GM23248 (cell line): Measurements from ENCODE around the gene CLIC4. TPM values are rescaled to one million over a fixed set of nuclear protein-coding genes. Genes with fewer than 3 reads are reported as not detected.
"Not testable (repeated sequence)": the region's sequence is repeated elsewhere in the genome, so short reads cannot be mapped to it uniquely, and the experiment has no call there.

ENCODE experiments used
- DNase-seq: peaks from one replicate; pipeline ENCODE4 v3.0.0-alpha.2; 2015
- H2AFZ ChIP-seq: fragments of 200-600 bp; sonication (generic); 2 replicates; pipeline ENCODE4 v1.6.1; 2016; ENCODE audit warnings: antibody characterized with exemption
- H3F3A ChIP-seq: fragments of 200-600 bp; sonication (generic); 2 replicates; pipeline ENCODE4 v1.6.1; 2016; ENCODE audit warnings: mild to moderate bottlenecking, antibody characterized with exemption, mixed run types; ENCODE audit not compliant: insufficient read depth
- H3K27ac ChIP-seq: fragments of 200-600 bp; sonication (generic); 2 replicates; pipeline ENCODE4 v1.5.1; 2016; ENCODE audit warnings: mild to moderate bottlenecking
- H3K27me3 ChIP-seq: fragments of 200-600 bp; sonication (generic); replicated peaks from 2 replicates; pipeline ENCODE4 v1.6.1; 2016; ENCODE audit warnings: mild to moderate bottlenecking; ENCODE audit not compliant: insufficient read depth
- H3K36me3 ChIP-seq: fragments of 200-600 bp; sonication (generic); 2 replicates; pipeline ENCODE4 v1.6.1; 2016; ENCODE audit warnings: low read depth, mild to moderate bottlenecking
- H3K4me1 ChIP-seq: fragments of 200-600 bp; sonication (generic); 2 replicates; pipeline ENCODE4 v1.6.1; 2016; ENCODE audit warnings: mild to moderate bottlenecking; ENCODE audit not compliant: insufficient read depth
- H3K4me2 ChIP-seq: fragments of 200-600 bp; sonication (generic); one replicate; pipeline ENCODE4 v1.6.1; 2016; ENCODE audit warnings: mild to moderate bottlenecking; ENCODE audit not compliant: unreplicated experiment
- H3K4me3 ChIP-seq: fragments of 200-600 bp; sonication (generic); 2 replicates; pipeline ENCODE4 v1.5.1; 2016; ENCODE audit warnings: mild to moderate bottlenecking
- H3K79me2 ChIP-seq: fragments of 200-600 bp; sonication (generic); 2 replicates; pipeline ENCODE4 v1.6.1; 2016; ENCODE audit warnings: mild to moderate bottlenecking; ENCODE audit not compliant: insufficient read depth
- H3K9ac ChIP-seq: fragments of 200-600 bp; sonication (generic); 2 replicates; pipeline ENCODE4 v1.6.1; 2016; ENCODE audit warnings: mild to moderate bottlenecking
- H3K9me2 ChIP-seq: fragments of 200-600 bp; sonication (generic); 2 replicates; pipeline ENCODE4 v1.6.1; 2016; ENCODE audit warnings: mixed run types, mild to moderate bottlenecking, moderate library complexity; ENCODE audit not compliant: insufficient read depth
- H3K9me3 ChIP-seq: fragments of 200-600 bp; sonication (generic); one replicate; pipeline ENCODE4 v1.6.1; 2017; ENCODE audit warnings: low read depth
- H4K20me1 ChIP-seq: fragments of 200-600 bp; sonication (generic); 2 replicates; pipeline ENCODE4 v1.6.0; 2016; ENCODE audit not compliant: insufficient read depth
- EZH2 ChIP-seq: fragments of 200-600 bp; sonication (generic); IDR thresholded peaks from 2 replicates; pipeline ENCODE4 v1.6.1; 2018; ENCODE audit warnings: antibody characterized with exemption, mild to moderate bottlenecking; ENCODE audit not compliant: insufficient read depth, poor library complexity, severe bottlenecking
- EZH2phosphoT487 ChIP-seq: fragments of 200-600 bp; sonication (generic); IDR thresholded peaks from 2 replicates; pipeline ENCODE4 v1.6.1; 2018; ENCODE audit warnings: antibody characterized with exemption, moderate library complexity, mild to moderate bottlenecking, low read depth; ENCODE audit not compliant: insufficient read depth
- WGBS, 2 experiments: methylation state at CpG; one replicate each; pipeline ENCODE4 v1.1.6; 2015 to 2017; ENCODE audit warnings: low lambda C conversion rate in 2 of 2, low coverage in 1 of 2; ENCODE audit errors: missing lambda C conversion rate in 2 of 2; 5-methylcytosine and 5-hydroxymethylcytosine counted together
- in situ Hi-C: fragments of 300-500 bp; cut with MboI; formaldehyde crosslinking; loops from 2 replicates; pipeline ENCODE4 v1.15.0; 2020
- polyA plus RNA-seq: library from polyadenylated mRNA; unstranded; fragments of >200 nt; fragmentation: Nextera tagmentation; extraction: Ambion mirVana; gene quantifications from 2 replicates; pipeline ENCODE4 v1.2.1, GENCODE V29; 2016
- total RNA-seq: library from RNA; depleted of rRNA; stranded (reverse); fragments of >200 nt; shearing (Covaris generic); gene quantifications from 2 replicates; pipeline ENCODE4 v1.2.3, GENCODE V29; 2014

CLIC4 gene
- total and polyA plus RNA-seq, 2 experiments from 2014 or later, result 1,380 to 1,665 TPM

DNA sequence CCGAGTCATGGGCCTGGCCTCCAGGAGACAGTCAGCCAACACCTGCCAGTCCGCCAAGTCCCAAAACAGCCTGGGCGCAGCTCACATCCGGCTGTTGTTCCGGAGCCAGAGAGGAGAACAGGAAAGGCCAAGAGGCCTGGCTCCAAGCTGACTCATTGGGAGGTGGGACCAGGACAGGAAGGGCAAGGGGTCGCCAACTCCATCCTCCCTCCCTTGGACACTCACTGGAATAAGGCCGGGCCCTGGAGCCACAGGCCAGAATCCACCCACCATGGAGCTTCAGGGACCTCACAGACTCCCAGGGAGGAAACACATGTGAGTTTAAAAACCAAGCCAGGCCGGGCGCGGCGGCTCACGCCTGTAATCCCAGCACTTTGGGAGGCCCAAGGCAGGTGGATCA, 25.1 kb upstream of the CLIC4 start:
- peak overlapping the region; percentile 58 for H3K4me2 ChIP-seq
- peaks cover 52% of the 10 kb centered on the region for H3K4me1 ChIP-seq
- peaks cover 19% of the 10 kb centered on the region; the same call in 1 of the 2 replicates for H3K79me2 ChIP-seq
- in situ Hi-C loops, result no loop called here
- TF ChIP-seq EZH2phosphoT487 (no peak), EZH2 (no peak)
- no peaks in the 10 kb centered on the region for H3K36me3 ChIP-seq
- H3K27me3 ChIP-seq, result no peaks in the 10 kb centered on the region
- peak overlapping the region; percentile 44 for H3K9ac ChIP-seq
- H3K27ac ChIP-seq, result peak overlapping the region; percentile 82
- no peaks in the 10 kb centered on the region for H3K9me3 ChIP-seq
- no peaks in the 10 kb centered on the region for H4K20me1 ChIP-seq
- 0 out of 2 replicates have a peak overlapping the region, but pooled peaks have one; percentile 4 for H2AFZ ChIP-seq
- H3K4me3 ChIP-seq, result no peak overlapping the region
- H3K9me2 ChIP-seq, result no peaks in the 10 kb centered on the region
- peak; percentile 91 for DNase-seq
- 13 to 16% methylated on average over 11 to 12 of the region's 12 CpGs for WGBS, 2 experiments
- H3F3A ChIP-seq, result peaks cover 40% of the 10 kb centered on the region

GRCh38 chr1:24721533-24721932, 23.7 kb upstream of the CLIC4 start:
- Histone ChIP-seq H3K27me3 (no peaks in the 10 kb centered on the region), H3K79me2 (peaks cover 22% of the 10 kb centered on the region; the same call in 1 of the 2 replicates), H3F3A (peaks cover 30% of the 10 kb centered on the region), H3K9me3 (no peaks in the 10 kb centered on the region), H3K4me2 (no peak overlapping the region), H3K27ac (no peak overlapping the region), H3K4me1 (peaks cover 47% of the 10 kb centered on the region), H2AFZ (no peak overlapping the region), H4K20me1 (no peaks in the 10 kb centered on the region), H3K4me3 (no peak overlapping the region), H3K9ac (no peak overlapping the region), H3K9me2 (no peaks in the 10 kb centered on the region), H3K36me3 (no peaks in the 10 kb centered on the region)
- TF ChIP-seq EZH2, result no peak
- TF ChIP-seq EZH2phosphoT487, result no peak
- in situ Hi-C loops, result no loop called here
- 80 to 87% methylated on average over 1 to 28 of the region's 31 CpGs for WGBS, 2 experiments
- DNase-seq, result no peak

GRCh38 chr1:24722073-24723035, 22.9 kb upstream of the CLIC4 start:
- H3K27me3 ChIP-seq, H3K9ac ChIP-seq, H3K9me2 ChIP-seq, in situ Hi-C loops, H3K36me3 ChIP-seq, H3K4me2 ChIP-seq, H4K20me1 ChIP-seq, H3K27ac ChIP-seq, H3K9me3 ChIP-seq, H2AFZ ChIP-seq, H3K4me3 ChIP-seq: not testable (repeated sequence)
- peaks cover 53% of the 10 kb centered on the region for H3K4me1 ChIP-seq
- peaks cover 34% of the 10 kb centered on the region for H3F3A ChIP-seq
- DNase-seq, result peak; percentile 16
- peaks cover 14% of the 10 kb centered on the region; the same call in 1 of the 2 replicates for H3K79me2 ChIP-seq
- WGBS, 2 experiments, result 90 to 91% methylated on average over 21 of the region's 21 CpGs

GRCh38 chr1:24724345-24725208, 20.7 kb upstream of the CLIC4 start:
- H3K9me2 ChIP-seq, result no peaks in the 10 kb centered on the region
- no peaks in the 10 kb centered on the region for H3K36me3 ChIP-seq
- peaks cover 45% of the 10 kb centered on the region for H3K4me1 ChIP-seq
- peaks cover 10% of the 10 kb centered on the region; the same call in 1 of the 2 replicates for H3K79me2 ChIP-seq
- no peaks in the 10 kb centered on the region for H3K9me3 ChIP-seq
- H3K4me2 ChIP-seq, result peak overlapping the region; percentile 28
- H3F3A ChIP-seq, result peaks cover 23% of the 10 kb centered on the region
- H2AFZ ChIP-seq, result peak overlapping the region; percentile 50
- H3K27me3 ChIP-seq, result no peaks in the 10 kb centered on the region
- no peaks in the 10 kb centered on the region for H4K20me1 ChIP-seq
- peak; percentile 43 for DNase-seq
- no peak for TF ChIP-seq EZH2
- no peak for TF ChIP-seq EZH2phosphoT487
- 82 to 83% methylated on average over 13 of the region's 13 CpGs for WGBS, 2 experiments
- H3K4me3 ChIP-seq, result no peak overlapping the region
- peak overlapping the region; percentile 40 for H3K27ac ChIP-seq
- in situ Hi-C loops, result no loop called here
- H3K9ac ChIP-seq, result no peak overlapping the region
